AG04450 (cell line): ENCODE data around the gene SHISA5. TPM values are rescaled to one million over a fixed set of nuclear protein-coding genes. Genes with fewer than 3 reads are reported as not detected.
A peak's percentile ranks its signal among the peaks of the same experiment; 100 is the strongest.
"Not testable (repeated sequence)": the region's sequence is repeated elsewhere in the genome, so short reads cannot be mapped to it uniquely, and the experiment has no call there.

Source experiments
- CTCF ChIA-PET: fragments of 300-600, 350-600 bp; formaldehyde crosslinking; extraction: SDS; loops from one replicate; lab custom pipeline; 2022; ENCODE audit warnings: antibody characterized with exemption, inconsistent platforms; lab: Charles Lee
- POLR2A ChIA-PET: fragments of 350-600 bp; formaldehyde crosslinking; extraction: SDS; loops from one replicate; lab custom pipeline; 2021; ENCODE audit warnings: antibody characterized with exemption, inconsistent platforms; lab: Yijun Ruan, JAX
- DNase-seq: peaks from one replicate; pipeline ENCODE4 v3.0.0-alpha.2; 2011; ENCODE audit warnings: low read depth, low spot score
- H3K27ac ChIP-seq: one replicate; pipeline ENCODE4 v1.5.1; 2012; ENCODE audit warnings: low read depth, low read length, control low read depth
- H3K27me3 ChIP-seq: one replicate; pipeline ENCODE4 v1.6.0; 2012; ENCODE audit warnings: low read length; ENCODE audit not compliant: control insufficient read depth, insufficient read depth
- H3K4me3 ChIP-seq: 2 replicates; pipeline ENCODE4 v1.5.1; 2011; ENCODE audit warnings: mild to moderate bottlenecking, low read depth, low read length, control low read depth
- H3K9me3 ChIP-seq: 2 replicates; pipeline ENCODE4 v1.5.1; 2012; ENCODE audit warnings: low read length; ENCODE audit not compliant: control insufficient read depth, insufficient read depth
- CTCF ChIP-seq: IDR thresholded peaks from 2 replicates; pipeline ENCODE4 v1.5.1; 2011; ENCODE audit warnings: low read depth, low read length, control low read depth, inconsistent platforms
- polyA plus RNA-seq: library from polyadenylated mRNA; depleted of rRNA; stranded (reverse); fragments of >200 nt; gene quantifications from 2 replicates; pipeline ENCODE4 v1.2.3, GENCODE V29; 2011

Gene SHISA5
- polyA plus RNA-seq, 1 experiment = 124 TPM

GRCh38 chr3:48464713-48465221 lies 39.2 kb downstream of the SHISA5 start:
- no peak for TF ChIP-seq CTCF
- no peak overlapping the region for H3K4me3 ChIP-seq
- ChIA-PET POLR2A (interaction anchor here (1.1 kb wide), 1 partner anchor 18 kb away, joined by 3 read pairs; the partner anchor contains the start of gene ATRIP), CTCF (interaction anchor here (0.6 to 2.1 kb wide), 5 partner anchors 29 to 89 kb away, joined by 3 to 15 read pairs (median 3); no protein-coding TSS in a partner anchor)
- H3K9me3 ChIP-seq = no peaks in the 10 kb centered on the region
- H3K27me3 ChIP-seq = no peaks in the 10 kb centered on the region
- DNase-seq = no peak
- H3K27ac ChIP-seq = peak overlapping the region; percentile 100

- no peak overlapping the region for H3K27ac ChIP-seq
- H3K4me3 ChIP-seq = no peak overlapping the region
- H3K27me3 ChIP-seq = no peaks in the 10 kb centered on the region
- ChIA-PET POLR2A (no interaction called here), CTCF (interaction anchor here (0.5 to 2.1 kb wide), 3 partner anchors 28 to 439 kb away, joined by 3 to 15 read pairs (median 3); no protein-coding TSS in a partner anchor)
- no peak for TF ChIP-seq CTCF
- no peak for DNase-seq
- H3K9me3 ChIP-seq = no peaks in the 10 kb centered on the region
These were observed 40.3 kb downstream of the SHISA5 start for GRCh38 chr3:48463703-48464102.

- H3K27ac ChIP-seq, POLR2A ChIA-PET, CTCF ChIA-PET, H3K4me3 ChIP-seq, DNase-seq, H3K27me3 ChIP-seq, H3K9me3 ChIP-seq: not testable (repeated sequence)
These were observed 42.2 kb downstream of the SHISA5 start for GRCh38 chr3:48461767-48462166.

GRCh38 chr3:48460517-48460902 lies 43.5 kb downstream of the SHISA5 start:
- TF ChIP-seq CTCF = no peak
- Histone ChIP-seq H3K9me3 (no peaks in the 10 kb centered on the region), H3K27me3 (no peaks in the 10 kb centered on the region), H3K27ac (no peak overlapping the region), H3K4me3 (no peak overlapping the region)
- no peak for DNase-seq
- CTCF ChIA-PET = interaction anchor here (1.1 kb wide), 1 partner anchor 24 kb away, joined by 3 read pairs; no protein-coding TSS in a partner anchor
- POLR2A ChIA-PET = no interaction called here

GRCh38 chr3:48459773-48460516 lies 44.0 kb downstream of the SHISA5 start:
- CTCF ChIA-PET = interaction anchor here (1.1 kb wide), 1 partner anchor 24 kb away, joined by 3 read pairs; no protein-coding TSS in a partner anchor
- POLR2A ChIA-PET = interaction anchor here (0.5 to 0.6 kb wide), 2 partner anchors 91 to 261 kb away, joined by 3 to 5 read pairs; no protein-coding TSS in a partner anchor
- DNase-seq = no peak
- H3K4me3 ChIP-seq = no peak overlapping the region
- no peaks in the 10 kb centered on the region for H3K9me3 ChIP-seq
- no peak overlapping the region for H3K27ac ChIP-seq
- H3K27me3 ChIP-seq = no peaks in the 10 kb centered on the region
- no peak for TF ChIP-seq CTCF
